ENCODE measurements around the gene SETBP1.

Gene SETBP1

GRCh38 chr18:44680273-44681075 lies at the start of gene SETBP1:
TSS of gene SETBP1 (plus strand) at chr18:44680888. CDS start at chr18:44701347, 20,459 bp downstream.
- Histone ChIP-seq H3K4me1 (ENCODE audit: control insufficient read depth, insufficient read depth, low read length) (peaks cover 26% of the 10 kb centered on the region), H3K36me3 (ENCODE audit: control insufficient read depth in 2 of 2, insufficient read depth in 1 of 2, low read length in 2 of 2) (no peaks in the 10 kb centered on the region), H3K9me3 (ENCODE audit: control insufficient read depth, insufficient read depth, low read depth, low read length) (no peaks in the 10 kb centered on the region), H3K4me3 (ENCODE audit: low read depth, low read length) (peak within 1 kb of the TSS; percentile 74), H3K27ac (ENCODE audit: extremely low read depth, low read depth, low read length) (peak within 1 kb of the TSS; percentile 98)
- CTCF ChIA-PET = interaction anchor here (0.5 to 0.8 kb wide), 5 partner anchors 46 to 861 kb away, joined by 3 to 4 read pairs (median 3); no protein-coding TSS in a partner anchor
- POLR2A ChIA-PET = interaction anchor here (0.7 to 2.5 kb wide), 12 partner anchors 13 to 208 kb away, joined by 3 to 12 read pairs (median 4); no protein-coding TSS in a partner anchor
- peak; percentile 92 for TF ChIP-seq PRDM10 (tag by site-specific recombination; IDR thresholded peaks at IDR 0.05)
- no peak for TF ChIP-seq ZNF555 (tag by site-specific recombination; conservative IDR thresholded peaks at IDR 0.05)
- no peak for TF ChIP-seq ZNF174 (tag by site-specific recombination; IDR thresholded peaks at IDR 0.05)
- 0 out of 2 replicates have a peak, but pooled peaks have one; percentile 26 for TF ChIP-seq KLF1 (tag by site-specific recombination; IDR thresholded peaks at IDR 0.05)
- TF ChIP-seq ZBTB26 (tag by site-specific recombination; optimal IDR thresholded peaks at IDR 0.05) = peak; percentile 74
- peak; percentile 64; the same call in 1 of the 2 replicates for TF ChIP-seq ZBTB20 (tag by site-specific recombination; IDR thresholded peaks at IDR 0.05)
- peak; percentile 41; the same call in 1 of the 2 replicates for TF ChIP-seq KLF16 (tag by site-specific recombination; IDR thresholded peaks at IDR 0.05)
- TF ChIP-seq ZNF140 (tag by site-specific recombination; IDR thresholded peaks at IDR 0.05) = no peak
- TF ChIP-seq ZNF23 (tag by site-specific recombination; IDR thresholded peaks at IDR 0.05; ENCODE audit: borderline replicate concordance) = no peak
- 0 out of 2 replicates have a peak, but pooled peaks have one; percentile 22 for TF ChIP-seq ZNF341 (tag by site-specific recombination; IDR thresholded peaks at IDR 0.05; ENCODE audit: low read depth)
- TF ChIP-seq PATZ1 (tag by site-specific recombination; IDR thresholded peaks at IDR 0.05) = peak; percentile 74; the same call in 1 of the 2 replicates
- TF ChIP-seq ZIC2 (tag by site-specific recombination; IDR thresholded peaks at IDR 0.05) = peak; percentile 34
- peak; percentile 38; the same call in 1 of the 2 replicates for TF ChIP-seq SP3 (tag by site-specific recombination; IDR thresholded peaks at IDR 0.05)
- TF ChIP-seq ZNF366 (tag by site-specific recombination; conservative IDR thresholded peaks at IDR 0.05) = peak; percentile 31; the same call in 1 of the 2 replicates
- 0 out of 2 replicates have a peak, but pooled peaks have one; percentile 22 for TF ChIP-seq ZNF501 (tag by site-specific recombination; IDR thresholded peaks at IDR 0.05)
- peak; percentile 86 for TF ChIP-seq ZBTB8A (tag by site-specific recombination; IDR thresholded peaks at IDR 0.05)
- no peak for TF ChIP-seq ZNF488 (tag by site-specific recombination; IDR thresholded peaks at IDR 0.05)
- no peak for TF ChIP-seq ZNF544 (tag by site-specific recombination; IDR thresholded peaks at IDR 0.05)
- no peak for TF ChIP-seq TRIM28 (IDR thresholded peaks at IDR 0.05; ENCODE audit: borderline replicate concordance, low read length)
- TF ChIP-seq EGR2 (tag by site-specific recombination; IDR thresholded peaks at IDR 0.05; ENCODE audit: low read depth) = peak; percentile 75
- TF ChIP-seq ZFHX2 (tag by site-specific recombination; conservative IDR thresholded peaks at IDR 0.05) = peak; percentile 92
- 0 out of 2 replicates have a peak, but pooled peaks have one; percentile 11 for TF ChIP-seq ZNF239 (tag by site-specific recombination; IDR thresholded peaks at IDR 0.05)
- peak; percentile 46 for TF ChIP-seq KLF9 (tag by site-specific recombination; IDR thresholded peaks at IDR 0.05; ENCODE audit: low read depth)
- TF ChIP-seq ZNF121 (tag by site-specific recombination; IDR thresholded peaks at IDR 0.05) = no peak
- TF ChIP-seq ZNF654 (tag by site-specific recombination; IDR thresholded peaks at IDR 0.05; ENCODE audit: low read depth) = 0 out of 2 replicates have a peak, but pooled peaks have one; percentile 3
- peak; percentile 99 for TF ChIP-seq ZNF335 (tag by site-specific recombination; conservative IDR thresholded peaks at IDR 0.05)
- peak; percentile 46; the same call in 1 of the 2 replicates for TF ChIP-seq ZNF449 (tag by site-specific recombination; IDR thresholded peaks at IDR 0.05)
- peak; percentile 51 for TF ChIP-seq SP2 (tag by site-specific recombination; IDR thresholded peaks at IDR 0.05)
